Measurements from ENCODE around the gene MAP3K9. TPM values are rescaled to one million over a fixed set of nuclear protein-coding genes. Genes with fewer than 3 reads are reported as not detected.

MAP3K9 gene
- total and polyA plus RNA-seq, 9 donors = 0.10 to 0.46 (median 0.20) TPM

GRCh38 chr14:70730393-70730792 lies 78.9 kb downstream of the MAP3K9 start:
- 92% methylated on average over 17 of the region's 17 CpGs for WGBS (ENCODE audit: insufficient coverage)
- no peaks in the 10 kb centered on the region for H3K27me3 ChIP-seq (ENCODE audit: control insufficient read depth, insufficient read depth, low read length)
- no peak overlapping the region for H3K4me3 ChIP-seq (ENCODE audit: low read length)
- H3K4me1 ChIP-seq (ENCODE audit: control insufficient read depth, insufficient read depth, low read length) = no peaks in the 10 kb centered on the region
- no peak for DNase-seq
- no peak overlapping the region for H3K27ac ChIP-seq (ENCODE audit: low read length)
- H3K36me3 ChIP-seq (ENCODE audit: control insufficient read depth, insufficient read depth, low read length) = no peaks in the 10 kb centered on the region
- no peaks in the 10 kb centered on the region for H3K9me3 ChIP-seq (replicated peaks; ENCODE audit: control insufficient read depth, low read depth, low read length)

- H3K27ac ChIP-seq (ENCODE audit: low read length) = no peak overlapping the region
- no peaks in the 10 kb centered on the region for H3K9me3 ChIP-seq (replicated peaks; ENCODE audit: control insufficient read depth, low read depth, low read length)
- no peaks in the 10 kb centered on the region for H3K36me3 ChIP-seq (ENCODE audit: control insufficient read depth, insufficient read depth, low read length)
- H3K4me3 ChIP-seq (ENCODE audit: low read length) = no peak overlapping the region
- WGBS (ENCODE audit: insufficient coverage) = no CpG with 5 or more reads among the region's 6 CpGs
- H3K4me1 ChIP-seq (ENCODE audit: control insufficient read depth, insufficient read depth, low read length) = no peaks in the 10 kb centered on the region
- peak; percentile 50 for DNase-seq
- H3K27me3 ChIP-seq (ENCODE audit: control insufficient read depth, insufficient read depth, low read length) = no peaks in the 10 kb centered on the region
Measured at GRCh38 chr14:70726651-70727375, 82.5 kb downstream of the MAP3K9 start.

GRCh38 chr14:70724944-70725343 lies 84.4 kb downstream of the MAP3K9 start:
- H3K4me1 ChIP-seq (ENCODE audit: control insufficient read depth, insufficient read depth, low read length) = no peaks in the 10 kb centered on the region
- no peaks in the 10 kb centered on the region for H3K27me3 ChIP-seq (ENCODE audit: control insufficient read depth, insufficient read depth, low read length)
- WGBS (ENCODE audit: insufficient coverage) = 79% methylated on average over 6 of the region's 6 CpGs
- DNase-seq = no peak
- no peak overlapping the region for H3K4me3 ChIP-seq (ENCODE audit: low read length)
- no peaks in the 10 kb centered on the region for H3K9me3 ChIP-seq (replicated peaks; ENCODE audit: control insufficient read depth, low read depth, low read length)
- no peak overlapping the region for H3K27ac ChIP-seq (ENCODE audit: low read length)
- H3K36me3 ChIP-seq (ENCODE audit: control insufficient read depth, insufficient read depth, low read length) = no peaks in the 10 kb centered on the region

GRCh38 chr14:70724110-70724509 lies 85.2 kb downstream of the MAP3K9 start:
- no peaks in the 10 kb centered on the region for H3K4me1 ChIP-seq (ENCODE audit: control insufficient read depth, insufficient read depth, low read length)
- H3K9me3 ChIP-seq (replicated peaks; ENCODE audit: control insufficient read depth, low read depth, low read length) = no peaks in the 10 kb centered on the region
- H3K27me3 ChIP-seq (ENCODE audit: control insufficient read depth, insufficient read depth, low read length) = no peaks in the 10 kb centered on the region
- H3K27ac ChIP-seq (ENCODE audit: low read length) = no peak overlapping the region
- no CpG with 5 or more reads among the region's 3 CpGs for WGBS (ENCODE audit: insufficient coverage)
- H3K36me3 ChIP-seq (ENCODE audit: control insufficient read depth, insufficient read depth, low read length) = no peaks in the 10 kb centered on the region
- no peak overlapping the region for H3K4me3 ChIP-seq (ENCODE audit: low read length)
- DNase-seq = no peak

GRCh38 chr14:70723276-70723675 lies 86.0 kb downstream of the MAP3K9 start:
- WGBS (ENCODE audit: insufficient coverage) = 67% methylated on average over 4 of the region's 5 CpGs
- Histone ChIP-seq H3K27ac (ENCODE audit: low read length) (no peak overlapping the region), H3K27me3 (ENCODE audit: control insufficient read depth, insufficient read depth, low read length) (no peaks in the 10 kb centered on the region), H3K36me3 (ENCODE audit: control insufficient read depth, insufficient read depth, low read length) (no peaks in the 10 kb centered on the region), H3K9me3 (replicated peaks; ENCODE audit: control insufficient read depth, low read depth, low read length) (no peaks in the 10 kb centered on the region), H3K4me3 (ENCODE audit: low read length) (no peak overlapping the region), H3K4me1 (ENCODE audit: control insufficient read depth, insufficient read depth, low read length) (no peaks in the 10 kb centered on the region)
- no peak for DNase-seq

- no peaks in the 10 kb centered on the region for H3K9me3 ChIP-seq (replicated peaks; ENCODE audit: control insufficient read depth, low read depth, low read length)
- DNase-seq = peak; percentile 4
- no peaks in the 10 kb centered on the region for H3K4me1 ChIP-seq (ENCODE audit: control insufficient read depth, insufficient read depth, low read length)
- H3K4me3 ChIP-seq (ENCODE audit: low read length) = no peak overlapping the region
- no CpG with 5 or more reads among the region's 3 CpGs for WGBS (ENCODE audit: insufficient coverage)
- H3K27me3 ChIP-seq (ENCODE audit: control insufficient read depth, insufficient read depth, low read length) = no peaks in the 10 kb centered on the region
- H3K27ac ChIP-seq (ENCODE audit: low read length) = no peak overlapping the region
- H3K36me3 ChIP-seq (ENCODE audit: control insufficient read depth, insufficient read depth, low read length) = no peaks in the 10 kb centered on the region
Measured at GRCh38 chr14:70722418-70722817, 86.9 kb downstream of the MAP3K9 start.

- H3K9me3 ChIP-seq (replicated peaks; ENCODE audit: control insufficient read depth, low read depth, low read length) = no peaks in the 10 kb centered on the region
- WGBS (ENCODE audit: insufficient coverage) = 56% methylated on average over 2 of the region's 2 CpGs
Measured at GRCh38 chr14:70721542-70721941, 87.8 kb downstream of the MAP3K9 start.

GRCh38 chr14:70718383-70719118 lies 90.8 kb downstream of the MAP3K9 start:
- Histone ChIP-seq H3K4me1 (ENCODE audit: control insufficient read depth, insufficient read depth, low read length) (no peaks in the 10 kb centered on the region), H3K36me3 (ENCODE audit: control insufficient read depth, insufficient read depth, low read length) (no peaks in the 10 kb centered on the region), H3K9me3 (replicated peaks; ENCODE audit: control insufficient read depth, low read depth, low read length) (no peaks in the 10 kb centered on the region), H3K27ac (ENCODE audit: low read length) (no peak overlapping the region), H3K27me3 (ENCODE audit: control insufficient read depth, insufficient read depth, low read length) (no peaks in the 10 kb centered on the region), H3K4me3 (ENCODE audit: low read length) (no peak overlapping the region)
- no peak for DNase-seq
- WGBS (ENCODE audit: insufficient coverage) = 85% methylated on average over 6 of the region's 8 CpGs

More at GRCh38 chr14:70721542-70721941, 87.8 kb downstream of the MAP3K9 start:
- Histone ChIP-seq H3K36me3 (ENCODE audit: control insufficient read depth, insufficient read depth, low read length) (no peaks in the 10 kb centered on the region), H3K27ac (ENCODE audit: low read length) (no peak overlapping the region), H3K4me3 (ENCODE audit: low read length) (no peak overlapping the region), H3K4me1 (ENCODE audit: control insufficient read depth, insufficient read depth, low read length) (no peaks in the 10 kb centered on the region), H3K27me3 (ENCODE audit: control insufficient read depth, insufficient read depth, low read length) (no peaks in the 10 kb centered on the region)
- DNase-seq = no peak

GRCh38 chr14:70716958-70717357 lies 92.4 kb downstream of the MAP3K9 start:
- no peak overlapping the region for H3K27ac ChIP-seq (ENCODE audit: low read length)
- H3K36me3 ChIP-seq (ENCODE audit: control insufficient read depth, insufficient read depth, low read length) = no peaks in the 10 kb centered on the region
- no peaks in the 10 kb centered on the region for H3K9me3 ChIP-seq (replicated peaks; ENCODE audit: control insufficient read depth, low read depth, low read length)
- no peak overlapping the region for H3K4me3 ChIP-seq (ENCODE audit: low read length)
- DNase-seq = no peak
- no CpG with 5 or more reads among the region's 1 CpG for WGBS (ENCODE audit: insufficient coverage)
- peaks cover 2% of the 10 kb centered on the region for H3K4me1 ChIP-seq (ENCODE audit: control insufficient read depth, insufficient read depth, low read length)
- H3K27me3 ChIP-seq (ENCODE audit: control insufficient read depth, insufficient read depth, low read length) = no peaks in the 10 kb centered on the region

GRCh38 chr14:70716483-70716882 lies 92.8 kb downstream of the MAP3K9 start:
- H3K27me3 ChIP-seq (ENCODE audit: control insufficient read depth, insufficient read depth, low read length) = no peaks in the 10 kb centered on the region
- H3K4me1 ChIP-seq (ENCODE audit: control insufficient read depth, insufficient read depth, low read length) = peaks cover 2% of the 10 kb centered on the region
- H3K4me3 ChIP-seq (ENCODE audit: low read length) = no peak overlapping the region
- no peak overlapping the region for H3K27ac ChIP-seq (ENCODE audit: low read length)
- H3K9me3 ChIP-seq (replicated peaks; ENCODE audit: control insufficient read depth, low read depth, low read length) = no peaks in the 10 kb centered on the region
- no peaks in the 10 kb centered on the region for H3K36me3 ChIP-seq (ENCODE audit: control insufficient read depth, insufficient read depth, low read length)
- no CpG with 5 or more reads among the region's 5 CpGs for WGBS (ENCODE audit: insufficient coverage)
- no peak for DNase-seq

Data from muscle of leg (tissue), 11 donors.